H1 (cell line): Measurements from ENCODE around the gene NPTN. TPM values are rescaled to one million over a fixed set of nuclear protein-coding genes. Genes with fewer than 3 reads are reported as not detected.

ENCODE experiments used
- CTCF ChIA-PET: fragments of 300-600 bp; sonication (Branson Sonifier 250); formaldehyde crosslinking; loops from one replicate; lab custom pipeline; 2021; ENCODE audit not compliant: partially characterized antibody; lab: Charles Lee
- POLR2A ChIA-PET: fragments of 300-600 bp; sonication (Branson Sonifier 250); formaldehyde crosslinking; loops from one replicate; lab custom pipeline; 2021; ENCODE audit warnings: inconsistent platforms; ENCODE audit not compliant: partially characterized antibody; lab: Charles Lee
- DNase-seq, 2 experiments: peaks; one replicate each; pipeline versions ENCODE4 v3.0.0 to v3.0.0-alpha.2; 2010 to 2022; ENCODE audit warnings: low spot score in 2 of 2, low read depth in 1 of 2, mixed read lengths in 1 of 2
- FAIRE-seq: peaks from 2 replicates; lab custom pipeline; 2011; peaks lifted over from hg19 to GRCh38; lab: Jason Lieb, UNC
- H2AFZ ChIP-seq: 2 replicates; pipeline ENCODE4 v1.8.1; 2012; ENCODE audit warnings: low read length, inconsistent platforms
- H2AK5ac ChIP-seq: 2 replicates; pipeline ENCODE4 v1.6.1; 2013; ENCODE audit warnings: low read depth, low read length
- H2BK120ac ChIP-seq: replicated peaks from 2 replicates; pipeline ENCODE3; 2013; ENCODE audit warnings: low read depth, low read length, inconsistent platforms
- H2BK12ac ChIP-seq: 2 replicates; pipeline ENCODE4 v1.6.1; 2013; ENCODE audit warnings: low read depth, low read length
- H2BK15ac ChIP-seq: 2 replicates; pipeline ENCODE4 v1.6.1; 2013; ENCODE audit warnings: low read length
- H2BK20ac ChIP-seq: 2 replicates; pipeline ENCODE4 v1.6.1; 2013; ENCODE audit warnings: low read length
- H2BK5ac ChIP-seq: 2 replicates; pipeline ENCODE4 v1.6.1; 2013; ENCODE audit warnings: low read depth, low read length
- H3K14ac ChIP-seq: 2 replicates; pipeline ENCODE4 v1.6.1; 2013; ENCODE audit warnings: inconsistent platforms; ENCODE audit not compliant: insufficient read length
- H3K18ac ChIP-seq: 2 replicates; pipeline ENCODE4 v1.6.1; 2013; ENCODE audit warnings: low read length; ENCODE audit errors: extremely low read depth
- H3K23ac ChIP-seq: 2 replicates; pipeline ENCODE4 v1.6.1; 2013; ENCODE audit warnings: inconsistent platforms; ENCODE audit not compliant: insufficient read length
- H3K23me2 ChIP-seq: 2 replicates; pipeline ENCODE4 v1.6.1; 2013; ENCODE audit warnings: low read depth, low read length
- H3K27ac ChIP-seq: 2 replicates; pipeline ENCODE4 v1.6.1; 2011; ENCODE audit warnings: low read depth, low read length, inconsistent platforms
- H3K27me3 ChIP-seq, 4 experiments: replicated peaks in 1 of 4; 1 replicate in 1 of 4; 2 replicates in 3 of 4; pipeline versions ENCODE4 v1.6.1 to v1.8.1; 2011 to 2013; ENCODE audit warnings: low read length in 3 of 4, mild to moderate bottlenecking in 3 of 4, inconsistent platforms in 2 of 4, mixed read lengths in 2 of 4, moderate library complexity in 1 of 4; ENCODE audit not compliant: control insufficient read depth in 3 of 4, insufficient read depth in 3 of 4; ENCODE audit errors: extremely low read depth in 1 of 4
- H3K36me3 ChIP-seq, 4 experiments: 2 replicates each; pipeline versions ENCODE4 v1.6.1 to v1.8.1; 2011 to 2013; ENCODE audit warnings: mild to moderate bottlenecking in 4 of 4, low read length in 3 of 4, moderate library complexity in 2 of 4, control low read depth in 1 of 4, inconsistent platforms in 1 of 4; ENCODE audit not compliant: insufficient read depth in 4 of 4, control insufficient read depth in 2 of 4
- H3K4ac ChIP-seq: replicated peaks from 2 replicates; pipeline ENCODE3; 2013; ENCODE audit warnings: low read length, low read depth, mixed read lengths, inconsistent platforms; ENCODE audit not compliant: insufficient read length
- H3K4me1 ChIP-seq, 4 experiments: replicated peaks in 1 of 4; 1 replicate in 1 of 4; 2 replicates in 3 of 4; pipeline versions ENCODE4 v1.6.1 to v1.8.1; 2011 to 2013; ENCODE audit warnings: low read length in 3 of 4, inconsistent platforms in 2 of 4, mixed read lengths in 1 of 4; ENCODE audit not compliant: insufficient read depth in 4 of 4, control insufficient read depth in 3 of 4
- H3K4me2 ChIP-seq, 2 experiments: 2 replicates each; pipeline versions ENCODE4 v1.6.1 to v1.8.1; 2011 to 2013; ENCODE audit warnings: low read depth in 2 of 2, low read length in 2 of 2, control low read depth in 1 of 2, inconsistent platforms in 1 of 2, mild to moderate bottlenecking in 1 of 2; ENCODE audit not compliant: insufficient read depth in 1 of 2
- H3K4me3 ChIP-seq, 4 experiments: fragments of 200-600, 300-600 bp in 1 of 4; sonication (generic), shearing (Covaris generic), sonication (Bioruptor Twin) in 1 of 4; 2 replicates each; pipeline versions ENCODE4 v1.5.1 to v1.8.1; 2011 to 2016; ENCODE audit warnings: low read length in 4 of 4, low read depth in 3 of 4, control low read depth in 2 of 4, inconsistent platforms in 2 of 4, mild to moderate bottlenecking in 2 of 4, mixed read lengths in 1 of 4, moderate library complexity in 1 of 4; ENCODE audit not compliant: insufficient read depth in 2 of 4; ENCODE audit errors: extremely low read depth in 1 of 4
- H3K56ac ChIP-seq: replicated peaks from 2 replicates; pipeline ENCODE3; 2013; ENCODE audit warnings: low read depth, mild to moderate bottlenecking, mixed read lengths, low read length, inconsistent platforms; ENCODE audit not compliant: insufficient read length
- H3K79me1 ChIP-seq: 2 replicates; pipeline ENCODE4 v1.6.1; 2013; ENCODE audit warnings: low read depth, low read length, control low read depth
- H3K79me2 ChIP-seq, 2 experiments: 2 replicates each; pipeline versions ENCODE4 v1.6.1 to v1.8.1; 2012 to 2013; ENCODE audit warnings: low read length in 2 of 2, mild to moderate bottlenecking in 2 of 2, inconsistent platforms in 1 of 2; ENCODE audit not compliant: insufficient read depth in 2 of 2, control insufficient read depth in 1 of 2
- H3K9ac ChIP-seq, 4 experiments: replicated peaks in 1 of 4; 1 replicate in 1 of 4; 2 replicates in 3 of 4; pipeline versions ENCODE4 v1.6.1 to v1.8.1; 2011 to 2013; ENCODE audit warnings: low read depth in 3 of 4, low read length in 3 of 4, control low read depth in 2 of 4, mild to moderate bottlenecking in 2 of 4, moderate library complexity in 2 of 4, inconsistent platforms in 1 of 4; ENCODE audit errors: extremely low read depth in 1 of 4
- H3K9me3 ChIP-seq, 2 experiments: 2 replicates each; pipeline versions ENCODE4 v1.6.1 to v1.8.1; 2012 to 2013; ENCODE audit warnings: mild to moderate bottlenecking in 2 of 2, moderate library complexity in 2 of 2, control low read depth in 1 of 2, inconsistent platforms in 1 of 2, low read depth in 1 of 2, low read length in 1 of 2, mixed read lengths in 1 of 2; ENCODE audit not compliant: insufficient read depth in 2 of 2
- H4K20me1 ChIP-seq, 2 experiments: replicated peaks in 1 of 2; 2 replicates each; pipeline versions ENCODE3 to v1.8.1; 2011 to 2013; ENCODE audit warnings: inconsistent platforms in 2 of 2, low read length in 2 of 2, mild to moderate bottlenecking in 1 of 2; ENCODE audit not compliant: insufficient read depth in 2 of 2, control insufficient read depth in 1 of 2
- H4K5ac ChIP-seq: 2 replicates; pipeline ENCODE4 v1.6.1; 2013; ENCODE audit warnings: low read length, low read depth, mixed read lengths, inconsistent platforms; ENCODE audit not compliant: insufficient read length
- H4K8ac ChIP-seq: 2 replicates; pipeline ENCODE4 v1.8.0; 2013; ENCODE audit warnings: mild to moderate bottlenecking, moderate library complexity, low read length, inconsistent platforms; ENCODE audit not compliant: insufficient read depth; ENCODE audit errors: extremely low read depth
- H4K91ac ChIP-seq: replicated peaks from 2 replicates; pipeline ENCODE3; 2013; ENCODE audit warnings: low read length, mixed read lengths, inconsistent platforms; ENCODE audit not compliant: insufficient read length
- BACH1 ChIP-seq: IDR thresholded peaks from 2 replicates; pipeline ENCODE4 v1.6.1; 2012; ENCODE audit warnings: low read length, improper control_type of control experiment
- CBX8 ChIP-seq: fragments of 300-800, 300-1000 bp; sonication (generic); IDR thresholded peaks from 2 replicates; pipeline ENCODE4 v1.7.1; 2016; ENCODE audit warnings: low read depth, low read length, borderline replicate concordance
- SIRT6 ChIP-seq: IDR thresholded peaks from one replicate; pipeline ENCODE4 v1.7.1; 2012; ENCODE audit warnings: low read length, inconsistent platforms
- TBP ChIP-seq: IDR thresholded peaks from 2 replicates; pipeline ENCODE4 v1.6.1; 2011; ENCODE audit warnings: low read depth, low read length, improper control_type of control experiment
- polyA plus RNA-seq, 7 experiments: library from polyadenylated mRNA; depleted of rRNA in 3 of 7; stranded (reverse) in 5 of 7; unstranded in 2 of 7; fragments of >200 nt in 5 of 7; fragments of 200-250 nt in 2 of 7; gene quantifications; 1 replicate in 5 of 7; 2 replicates in 1 of 7; 4 replicates in 1 of 7; pipeline versions ENCODE4 v1.2.1 to v1.2.3, GENCODE V29; 2011 to 2013; ENCODE audit warnings: missing spikeins in 2 of 7, mixed read lengths in 2 of 7
- total RNA-seq: library from RNA; stranded (reverse); fragmentation: NEBNext Ultra II Directional; extraction: Animal tissue kit (Norgen Biotek cat#: 25700); gene quantifications from 2 replicates; pipeline ENCODE4 v1.2.1, GENCODE V29; 2021

The NPTN gene
- total and polyA plus RNA-seq, 2 of the 8 experiments (the other 6 are each of a cell fraction or from before 2014, with no cell fraction given): 67.0 to 113 TPM

GRCh38 chr15:73621286-73621826, 11.8 kb downstream of the NPTN start:
- no peak for FAIRE-seq
- H2BK12ac ChIP-seq: no peak overlapping the region
- peaks cover 6% of the 10 kb centered on the region for H3K79me1 ChIP-seq
- H4K20me1 ChIP-seq: peaks cover 4 to 12% of the 10 kb centered on the region in 2 experiments
- H3K27me3 ChIP-seq: no peaks in the 10 kb centered on the region
- H4K91ac ChIP-seq: no peak overlapping the region
- POLR2A ChIA-PET: interaction anchor here (11.6 kb wide), 1 partner anchor 12 kb away, joined by 115 read pairs; the partner anchor contains the start of gene NPTN
- H3K4me3 ChIP-seq: no peak overlapping the region
- no peak overlapping the region for H4K8ac ChIP-seq
- H3K23me2 ChIP-seq: no peaks in the 10 kb centered on the region
- no peak overlapping the region for H4K5ac ChIP-seq
- DNase-seq: no peak
- peaks cover 0 to 21% (median 10%) of the 10 kb centered on the region in 4 experiments; a peak in 5 of 7 replicates for H3K4me1 ChIP-seq
- H3K4ac ChIP-seq: no peak overlapping the region
- no peak overlapping the region for H2AFZ ChIP-seq
- H3K27ac ChIP-seq: no peak overlapping the region
- no peak overlapping the region for H2BK120ac ChIP-seq
- no peak overlapping the region for H2BK5ac ChIP-seq
- no peaks in the 10 kb centered on the region for H3K9me3 ChIP-seq
- H3K14ac ChIP-seq: no peak overlapping the region
- TF ChIP-seq CBX8 (no peak), BACH1 (no peak), TBP (no peak), SIRT6 (no peak)
- no peak overlapping the region for H3K18ac ChIP-seq
- no peak overlapping the region for H2BK20ac ChIP-seq
- CTCF ChIA-PET: interaction anchor here (1.1 to 10.1 kb wide), 3 partner anchors 13 to 79 kb away, joined by 3 to 119 read pairs (median 42); partner anchors contain the start of gene NPTN
- H3K9ac ChIP-seq: no peak overlapping the region
- H3K56ac ChIP-seq: no peak overlapping the region
- H3K36me3 ChIP-seq: no peaks in the 10 kb centered on the region
- no peak overlapping the region for H2AK5ac ChIP-seq
- H3K79me2 ChIP-seq: peaks cover 3 to 100% of the 10 kb centered on the region in 2 experiments
- H3K23ac ChIP-seq: no peak overlapping the region
- H2BK15ac ChIP-seq: no peak overlapping the region
- H3K4me2 ChIP-seq: no peak overlapping the region
